ENCODE results near the gene TXK.

The TXK gene

GRCh38 chr4:48100256-48100655, 33.8 kb downstream of the TXK start:
- DNase-seq: no peak

- no peak for DNase-seq
These were observed 38.6 kb downstream of the TXK start for GRCh38 chr4:48095441-48095840.

DNA sequence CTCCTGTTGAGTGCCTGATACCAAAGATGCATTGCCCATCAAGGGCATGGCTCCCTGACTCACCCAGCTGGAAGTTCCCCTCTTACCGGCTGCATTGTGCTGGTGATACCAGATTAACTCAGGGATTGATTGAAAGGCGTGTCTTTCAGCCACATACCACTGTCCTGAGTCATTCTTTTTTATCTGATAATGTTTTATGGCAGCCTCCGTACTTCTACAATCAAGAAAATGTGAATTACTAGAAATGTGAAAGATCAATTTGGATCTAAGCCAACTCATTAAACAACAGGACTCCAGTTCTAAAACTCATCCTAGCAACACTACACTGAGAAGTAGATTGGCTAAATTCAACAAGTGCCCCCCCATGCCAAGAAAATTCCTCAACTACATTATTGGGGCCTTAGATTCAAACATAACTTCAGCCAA, 40.0 kb downstream of the TXK start:
- DNase-seq: no peak

- no peak for DNase-seq
These were observed 43.4 kb downstream of the TXK start for GRCh38 chr4:48090621-48091020.

DNA sequence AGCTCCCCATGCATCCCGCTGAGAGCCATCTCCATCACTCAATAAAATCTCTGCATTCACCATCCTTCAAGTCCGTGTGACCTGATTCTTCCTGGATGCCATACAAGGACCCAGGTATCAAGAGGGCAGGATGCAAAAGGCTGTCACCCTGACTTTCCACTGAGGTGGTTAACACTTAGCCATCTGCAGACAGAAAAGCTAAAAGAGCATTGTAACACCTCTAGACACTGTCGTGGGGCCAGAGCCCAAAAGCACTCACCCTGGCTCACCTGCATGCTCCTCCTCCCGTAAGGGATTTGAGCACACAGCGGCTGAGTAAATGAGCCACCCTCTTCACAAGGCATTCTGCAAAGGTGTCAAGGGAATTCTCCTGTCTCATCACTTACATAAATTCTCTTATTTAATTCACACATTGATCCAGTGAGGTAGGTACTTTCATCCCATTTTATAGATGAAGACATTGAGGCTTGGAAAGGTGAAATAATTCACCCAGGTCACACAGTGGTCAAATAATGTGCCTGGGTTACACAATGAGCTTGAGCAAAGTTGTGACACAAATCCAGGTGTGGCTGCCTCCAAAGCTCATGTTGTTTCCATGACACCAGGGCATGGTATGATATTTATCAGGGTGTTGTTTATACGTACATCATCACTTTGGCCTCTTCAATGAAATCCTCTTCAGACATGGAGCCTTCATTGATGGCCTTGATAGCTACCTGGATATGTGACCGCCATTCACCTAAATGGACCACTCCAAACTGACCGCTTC, 48.0 kb downstream of the TXK start:
- no peak for DNase-seq

DNA sequence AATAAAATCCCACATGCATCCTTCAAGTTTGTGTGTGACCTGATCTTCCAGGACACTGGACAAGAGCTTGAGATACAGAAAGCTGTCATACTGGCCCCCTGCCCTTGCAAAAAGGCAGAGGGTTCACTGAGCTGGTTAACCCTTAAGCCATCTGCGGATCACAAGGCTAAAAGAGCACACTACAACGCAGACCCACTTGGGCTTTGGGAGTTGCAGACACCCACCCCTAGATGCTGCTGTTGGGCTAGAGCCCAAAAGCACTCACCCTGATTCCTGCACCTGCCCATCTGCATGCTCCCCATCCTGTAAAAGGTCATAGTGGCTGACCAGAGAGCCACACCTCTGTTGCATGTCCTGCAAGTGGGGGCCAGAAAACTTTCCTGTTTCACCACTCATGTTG, 51.1 kb downstream of the TXK start:
- no peak for DNase-seq

GRCh38 chr4:48081196-48081595, 52.9 kb downstream of the TXK start:
- DNase-seq: no peak

DNA sequence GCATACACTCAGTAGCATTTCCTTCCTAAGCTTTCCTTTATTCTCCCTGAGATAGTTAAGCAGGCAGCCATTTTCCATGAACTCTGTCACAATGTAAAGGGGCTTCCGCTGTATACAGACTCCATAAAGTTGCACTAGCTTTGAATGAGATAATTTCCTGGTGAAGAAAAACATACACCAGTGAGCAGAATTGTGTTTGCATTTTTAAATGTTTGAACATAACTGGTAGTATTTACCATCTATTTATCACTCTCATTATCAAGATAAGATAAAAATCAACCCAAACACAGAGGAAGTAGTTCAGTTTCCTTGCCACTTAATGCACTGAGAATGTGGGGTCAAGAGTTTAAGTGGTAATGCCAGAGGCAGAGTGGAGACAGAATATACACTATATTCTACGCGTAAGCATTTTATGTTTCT, 54.1 kb downstream of the TXK start:
- no peak for DNase-seq

GRCh38 chr4:48078862-48079655, 55.0 kb downstream of the TXK start:
- no peak for DNase-seq

- no peak for DNase-seq
These were observed 55.6 kb downstream of the TXK start for GRCh38 chr4:48078425-48078824.

GRCh38 chr4:48074657-48075056, 59.4 kb downstream of the TXK start:
- DNase-seq: no peak

- DNase-seq: no peak
These were observed 60.4 kb downstream of the TXK start for GRCh38 chr4:48073567-48074103.

- no peak for DNase-seq
These were observed 62.9 kb downstream of the TXK start for GRCh38 chr4:48071191-48071590.

DNA sequence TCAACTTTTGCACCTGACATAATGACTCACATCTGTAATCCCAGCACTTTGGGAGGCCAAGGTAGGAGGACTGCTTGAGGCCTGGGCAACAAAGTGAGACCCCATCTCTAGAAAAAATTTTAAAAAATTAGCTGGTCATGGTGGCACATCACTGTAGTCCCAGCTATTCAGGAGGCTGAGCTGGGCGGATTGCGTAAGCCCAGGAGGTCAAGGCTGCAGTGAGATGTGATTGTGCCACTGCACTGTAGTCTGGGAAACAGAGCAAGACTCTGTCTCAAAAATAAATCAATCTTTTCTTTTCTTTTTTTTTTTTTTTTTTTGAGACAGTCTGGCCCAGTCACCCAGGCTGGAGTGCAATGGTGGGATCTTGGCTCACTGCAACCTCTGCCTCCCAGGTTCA, 65.0 kb downstream of the TXK start:
- DNase-seq: no peak

- DNase-seq: no peak
These were observed 65.9 kb downstream of the TXK start for GRCh38 chr4:48068182-48068581.

DNA sequence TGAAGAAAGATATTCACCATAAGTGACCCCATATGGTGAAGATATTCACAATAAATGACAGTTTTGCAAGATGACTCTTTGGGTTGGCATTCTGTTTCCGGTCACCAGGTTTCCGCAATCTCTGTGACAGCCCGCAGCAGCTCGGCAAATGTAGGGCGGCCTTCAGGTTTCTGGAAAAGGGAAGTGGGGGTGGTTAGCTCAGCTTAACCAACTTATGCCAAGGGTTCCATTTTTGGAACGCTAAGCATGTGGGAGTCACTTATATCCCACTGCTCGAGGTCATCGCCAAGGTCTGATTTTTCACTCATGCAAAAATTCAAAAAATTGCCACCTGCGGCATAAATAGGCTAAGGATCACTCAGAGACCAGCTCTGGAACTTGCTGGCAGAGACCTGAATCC, 66.5 kb downstream of the TXK start:
- no peak for DNase-seq

DNA sequence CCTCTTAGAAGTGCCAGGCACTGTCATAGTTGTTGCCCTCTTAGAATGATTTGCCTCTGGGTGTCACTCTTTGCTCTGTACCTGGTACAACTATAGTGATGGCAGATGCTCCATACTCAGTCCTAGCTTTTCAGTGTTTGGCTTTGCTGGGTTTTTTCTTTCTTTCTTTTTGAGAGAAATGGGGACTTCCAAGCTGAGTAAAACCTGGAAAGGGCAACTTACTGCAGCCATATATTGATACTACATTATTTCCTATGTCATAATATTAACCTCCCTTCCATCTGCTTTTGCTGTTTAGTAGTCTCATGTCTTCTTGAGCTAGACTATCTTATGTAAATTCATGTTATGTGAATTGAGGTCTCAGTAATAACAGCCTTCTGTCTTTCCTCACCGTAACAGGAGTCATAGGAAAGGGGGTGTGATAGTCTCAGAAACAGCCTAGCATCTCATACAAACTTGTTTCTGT, 68.4 kb downstream of the TXK start:
- no peak for DNase-seq

GRCh38 chr4:48064349-48064748, 69.7 kb downstream of the TXK start:
- DNase-seq: no peak

GRCh38 chr4:48058617-48059530, 75.2 kb downstream of the TXK start:
- no peak for DNase-seq

DNA sequence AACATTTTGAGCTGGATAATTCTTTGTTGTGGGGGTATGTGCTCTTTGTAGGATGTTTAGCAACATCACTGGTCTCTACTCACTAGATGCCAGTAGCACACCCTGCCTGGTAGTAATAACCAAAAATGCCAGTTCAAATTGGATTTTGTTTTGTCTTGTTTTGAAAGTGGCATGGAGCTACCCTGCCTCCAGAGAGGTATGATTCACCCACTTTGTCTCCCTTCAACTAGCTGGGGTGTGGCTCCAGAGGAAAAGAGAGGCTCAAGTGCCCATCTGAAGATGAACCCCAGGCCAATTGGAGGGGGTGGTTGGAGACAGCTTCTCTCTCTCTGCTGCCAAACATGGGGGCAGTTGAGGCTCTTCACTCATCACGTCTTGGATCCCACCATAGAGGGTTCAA, 83.0 kb downstream of the TXK start:
- DNase-seq: no peak

DNA sequence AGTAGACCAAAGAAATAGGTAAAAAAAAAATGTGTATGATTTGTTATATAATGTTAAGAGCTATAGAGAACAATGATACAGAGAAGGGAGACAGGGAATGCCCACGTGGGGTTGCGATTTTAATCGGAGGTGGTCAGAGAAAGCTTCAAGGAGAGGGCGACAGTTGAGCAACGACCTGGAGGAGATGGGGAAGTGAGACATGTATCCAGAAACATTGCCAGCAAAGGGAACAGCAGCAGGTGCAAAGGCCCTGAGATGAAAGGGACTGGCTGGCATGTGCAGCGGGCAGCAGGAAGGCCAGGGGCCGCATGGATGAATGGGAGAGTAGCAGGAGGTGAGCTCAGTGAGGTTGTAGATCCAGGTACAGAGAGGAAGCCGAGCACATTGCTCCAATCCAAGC, 84.6 kb downstream of the TXK start:
- DNase-seq: no peak

GRCh38 chr4:48047896-48048295, 86.2 kb downstream of the TXK start:
- DNase-seq: no peak

- no peak for DNase-seq
These were observed 86.6 kb downstream of the TXK start for GRCh38 chr4:48047421-48047844.

Data from NCI-H524 (cell line).